ENCODE data around the gene IQSEC3.
"Not testable (repeated sequence)": the region's sequence is repeated elsewhere in the genome, so short reads cannot be mapped to it uniquely, and the experiment has no call there.

Gene IQSEC3

GRCh38 chr12:66428-66781 is at the start of gene IQSEC3:
Gene IQSEC3 (plus strand): TSS chr12:66767. CDS start chr12:66883, 116 bp downstream.
- not testable (repeated sequence) for DNase-seq

GRCh38 chr12:17370-18340 is 48.9 kb upstream of the IQSEC3 start:
- not testable (repeated sequence) for DNase-seq

- DNase-seq: not testable (repeated sequence)
Measured at GRCh38 chr12:18821-19567, 47.6 kb upstream of the IQSEC3 start.

- not testable (repeated sequence) for DNase-seq
Measured at GRCh38 chr12:19906-20305, 46.7 kb upstream of the IQSEC3 start.

GRCh38 chr12:20757-21156 is 45.8 kb upstream of the IQSEC3 start:
- DNase-seq: no peak

- no peak for DNase-seq
Measured at GRCh38 chr12:21301-22189, 45.0 kb upstream of the IQSEC3 start.

GRCh38 chr12:22190-22529 is 44.4 kb upstream of the IQSEC3 start:
- no peak for DNase-seq

GRCh38 chr12:22530-23201 is 43.9 kb upstream of the IQSEC3 start:
- no peak for DNase-seq

GRCh38 chr12:27904-28303 is 38.7 kb upstream of the IQSEC3 start:
- DNase-seq: not testable (repeated sequence)

GRCh38 chr12:38775-39174 is 27.8 kb upstream of the IQSEC3 start:
- DNase-seq: not testable (repeated sequence)

GRCh38 chr12:39555-40265 is 26.9 kb upstream of the IQSEC3 start:
- DNase-seq: not testable (repeated sequence)

- DNase-seq: not testable (repeated sequence)
Measured at GRCh38 chr12:44352-44751, 22.2 kb upstream of the IQSEC3 start.

GRCh38 chr12:45235-45990 is 21.2 kb upstream of the IQSEC3 start:
- not testable (repeated sequence) for DNase-seq

- DNase-seq: not testable (repeated sequence)
Measured at GRCh38 chr12:45991-46358, 20.6 kb upstream of the IQSEC3 start.

- not testable (repeated sequence) for DNase-seq
Measured at GRCh38 chr12:46542-46941, 20.0 kb upstream of the IQSEC3 start.

GRCh38 chr12:47699-48226 is 18.8 kb upstream of the IQSEC3 start:
- not testable (repeated sequence) for DNase-seq

- not testable (repeated sequence) for DNase-seq
Measured at GRCh38 chr12:49149-49548, 17.4 kb upstream of the IQSEC3 start.

- not testable (repeated sequence) for DNase-seq
Measured at GRCh38 chr12:51087-51486, 15.5 kb upstream of the IQSEC3 start.

GRCh38 chr12:51962-52361 is 14.6 kb upstream of the IQSEC3 start:
- not testable (repeated sequence) for DNase-seq

Measured in AML-193 (cell line).